Measurements from ENCODE around the gene FHIT.

GRCh38 chr3:60281970-60282369, 969.3 kb downstream of the FHIT start:
- TF ChIP-seq CTCF (IDR thresholded peaks at IDR 0.05) (no peak), EZH2 (IDR thresholded peaks at IDR 0.05) (no peak)

Data from neural progenitor cell (in vitro differentiated cells).